Measurements from ENCODE around the gene FHIT. TPM values are rescaled to one million over a fixed set of nuclear protein-coding genes. Genes with fewer than 3 reads are reported as not detected.

Gene FHIT
- total and polyA plus RNA-seq, 10 of the 15 experiments (the other 5 are each of a cell fraction or from before 2014, with no cell fraction given) = 4.2 to 14.9 (median 9.4) TPM

- TF ChIP-seq ZNF592 (IDR thresholded peaks at IDR 0.05) (no peak), KDM1A (IDR thresholded peaks at IDR 0.05; ENCODE audit: borderline replicate concordance) (no peak), BCLAF1 (IDR thresholded peaks at IDR 0.05) (no peak), KLF5 (IDR thresholded peaks at IDR 0.05; ENCODE audit: partially characterized antibody) (no peak), TCF3 (IDR thresholded peaks at IDR 0.05; ENCODE audit: borderline replicate concordance, insufficient read depth, low read depth, low read length) (no peak), ZNF207 (IDR thresholded peaks at IDR 0.05; ENCODE audit: borderline replicate concordance) (no peak), CUX1 (IDR thresholded peaks at IDR 0.05; ENCODE audit: insufficient replicate concordance, low read depth, low read length) (no peak), PML (IDR thresholded peaks at IDR 0.05; ENCODE audit: low read length) (no peak), BACH1 (IDR thresholded peaks at IDR 0.05; ENCODE audit: borderline replicate concordance) (no peak), ATF2 (IDR thresholded peaks at IDR 0.05; ENCODE audit: low read length) (no peak), GATAD2B (conservative IDR thresholded peaks at IDR 0.05; ENCODE audit: low read depth) (no peak), SUPT20H (IDR thresholded peaks at IDR 0.05; ENCODE audit: borderline replicate concordance, control insufficient read depth, low read depth, low read length) (no peak), ZNF217 (IDR thresholded peaks at IDR 0.05) (no peak), HDAC2 (IDR thresholded peaks at IDR 0.05) (no peak), MAX (IDR thresholded peaks at IDR 0.05; ENCODE audit: low read depth, low read length) (no peak)
These were observed 1377.5 kb downstream of the FHIT start (continued) for GRCh38 chr3:59873576-59874230.
